H1 (cell line): ENCODE data around the gene CPM. TPM values are rescaled to one million over a fixed set of nuclear protein-coding genes. Genes with fewer than 3 reads are reported as not detected.

Experiments used
- CTCF ChIA-PET: fragments of 300-600 bp; sonication (Branson Sonifier 250); formaldehyde crosslinking; loops from one replicate; lab custom pipeline; 2021; ENCODE audit not compliant: partially characterized antibody; lab: Charles Lee
- POLR2A ChIA-PET: fragments of 300-600 bp; sonication (Branson Sonifier 250); formaldehyde crosslinking; loops from one replicate; lab custom pipeline; 2021; ENCODE audit warnings: inconsistent platforms; ENCODE audit not compliant: partially characterized antibody; lab: Charles Lee
- DNase-seq, 2 experiments: peaks; one replicate each; pipeline versions ENCODE4 v3.0.0 to v3.0.0-alpha.2; 2010 to 2022; ENCODE audit warnings: low spot score in 2 of 2, low read depth in 1 of 2, mixed read lengths in 1 of 2
- FAIRE-seq: peaks from 2 replicates; lab custom pipeline; 2011; peaks lifted over from hg19 to GRCh38; lab: Jason Lieb, UNC
- H2AFZ ChIP-seq: 2 replicates; pipeline ENCODE4 v1.8.1; 2012; ENCODE audit warnings: low read length, inconsistent platforms
- H2AK5ac ChIP-seq: 2 replicates; pipeline ENCODE4 v1.6.1; 2013; ENCODE audit warnings: low read depth, low read length
- H2BK120ac ChIP-seq: replicated peaks from 2 replicates; pipeline ENCODE3; 2013; ENCODE audit warnings: low read depth, low read length, inconsistent platforms
- H2BK12ac ChIP-seq: 2 replicates; pipeline ENCODE4 v1.6.1; 2013; ENCODE audit warnings: low read depth, low read length
- H2BK15ac ChIP-seq: 2 replicates; pipeline ENCODE4 v1.6.1; 2013; ENCODE audit warnings: low read length
- H2BK20ac ChIP-seq: 2 replicates; pipeline ENCODE4 v1.6.1; 2013; ENCODE audit warnings: low read length
- H2BK5ac ChIP-seq: 2 replicates; pipeline ENCODE4 v1.6.1; 2013; ENCODE audit warnings: low read depth, low read length
- H3K14ac ChIP-seq: 2 replicates; pipeline ENCODE4 v1.6.1; 2013; ENCODE audit warnings: inconsistent platforms; ENCODE audit not compliant: insufficient read length
- H3K18ac ChIP-seq: 2 replicates; pipeline ENCODE4 v1.6.1; 2013; ENCODE audit warnings: low read length; ENCODE audit errors: extremely low read depth
- H3K23ac ChIP-seq: 2 replicates; pipeline ENCODE4 v1.6.1; 2013; ENCODE audit warnings: inconsistent platforms; ENCODE audit not compliant: insufficient read length
- H3K23me2 ChIP-seq: 2 replicates; pipeline ENCODE4 v1.6.1; 2013; ENCODE audit warnings: low read depth, low read length
- H3K27ac ChIP-seq: 2 replicates; pipeline ENCODE4 v1.6.1; 2011; ENCODE audit warnings: low read depth, low read length, inconsistent platforms
- H3K27me3 ChIP-seq, 4 experiments: replicated peaks in 1 of 4; 1 replicate in 1 of 4; 2 replicates in 3 of 4; pipeline versions ENCODE4 v1.6.1 to v1.8.1; 2011 to 2013; ENCODE audit warnings: low read length in 3 of 4, mild to moderate bottlenecking in 3 of 4, inconsistent platforms in 2 of 4, mixed read lengths in 2 of 4, moderate library complexity in 1 of 4; ENCODE audit not compliant: control insufficient read depth in 3 of 4, insufficient read depth in 3 of 4; ENCODE audit errors: extremely low read depth in 1 of 4
- H3K36me3 ChIP-seq, 4 experiments: 2 replicates each; pipeline versions ENCODE4 v1.6.1 to v1.8.1; 2011 to 2013; ENCODE audit warnings: mild to moderate bottlenecking in 4 of 4, low read length in 3 of 4, moderate library complexity in 2 of 4, control low read depth in 1 of 4, inconsistent platforms in 1 of 4; ENCODE audit not compliant: insufficient read depth in 4 of 4, control insufficient read depth in 2 of 4
- H3K4ac ChIP-seq: replicated peaks from 2 replicates; pipeline ENCODE3; 2013; ENCODE audit warnings: low read length, low read depth, mixed read lengths, inconsistent platforms; ENCODE audit not compliant: insufficient read length
- H3K4me1 ChIP-seq, 4 experiments: replicated peaks in 1 of 4; 1 replicate in 1 of 4; 2 replicates in 3 of 4; pipeline versions ENCODE4 v1.6.1 to v1.8.1; 2011 to 2013; ENCODE audit warnings: low read length in 3 of 4, inconsistent platforms in 2 of 4, mixed read lengths in 1 of 4; ENCODE audit not compliant: insufficient read depth in 4 of 4, control insufficient read depth in 3 of 4
- H3K4me2 ChIP-seq, 2 experiments: 2 replicates each; pipeline versions ENCODE4 v1.6.1 to v1.8.1; 2011 to 2013; ENCODE audit warnings: low read depth in 2 of 2, low read length in 2 of 2, control low read depth in 1 of 2, inconsistent platforms in 1 of 2, mild to moderate bottlenecking in 1 of 2; ENCODE audit not compliant: insufficient read depth in 1 of 2
- H3K4me3 ChIP-seq, 4 experiments: fragments of 200-600, 300-600 bp in 1 of 4; sonication (generic), shearing (Covaris generic), sonication (Bioruptor Twin) in 1 of 4; 2 replicates each; pipeline versions ENCODE4 v1.5.1 to v1.8.1; 2011 to 2016; ENCODE audit warnings: low read length in 4 of 4, low read depth in 3 of 4, control low read depth in 2 of 4, inconsistent platforms in 2 of 4, mild to moderate bottlenecking in 2 of 4, mixed read lengths in 1 of 4, moderate library complexity in 1 of 4; ENCODE audit not compliant: insufficient read depth in 2 of 4; ENCODE audit errors: extremely low read depth in 1 of 4
- H3K56ac ChIP-seq: replicated peaks from 2 replicates; pipeline ENCODE3; 2013; ENCODE audit warnings: low read depth, mild to moderate bottlenecking, mixed read lengths, low read length, inconsistent platforms; ENCODE audit not compliant: insufficient read length
- H3K79me1 ChIP-seq: 2 replicates; pipeline ENCODE4 v1.6.1; 2013; ENCODE audit warnings: low read depth, low read length, control low read depth
- H3K79me2 ChIP-seq, 2 experiments: 2 replicates each; pipeline versions ENCODE4 v1.6.1 to v1.8.1; 2012 to 2013; ENCODE audit warnings: low read length in 2 of 2, mild to moderate bottlenecking in 2 of 2, inconsistent platforms in 1 of 2; ENCODE audit not compliant: insufficient read depth in 2 of 2, control insufficient read depth in 1 of 2
- H3K9ac ChIP-seq, 4 experiments: replicated peaks in 1 of 4; 1 replicate in 1 of 4; 2 replicates in 3 of 4; pipeline versions ENCODE4 v1.6.1 to v1.8.1; 2011 to 2013; ENCODE audit warnings: low read depth in 3 of 4, low read length in 3 of 4, control low read depth in 2 of 4, mild to moderate bottlenecking in 2 of 4, moderate library complexity in 2 of 4, inconsistent platforms in 1 of 4; ENCODE audit errors: extremely low read depth in 1 of 4
- H3K9me3 ChIP-seq, 2 experiments: 2 replicates each; pipeline versions ENCODE4 v1.6.1 to v1.8.1; 2012 to 2013; ENCODE audit warnings: mild to moderate bottlenecking in 2 of 2, moderate library complexity in 2 of 2, control low read depth in 1 of 2, inconsistent platforms in 1 of 2, low read depth in 1 of 2, low read length in 1 of 2, mixed read lengths in 1 of 2; ENCODE audit not compliant: insufficient read depth in 2 of 2
- H4K20me1 ChIP-seq, 2 experiments: replicated peaks in 1 of 2; 2 replicates each; pipeline versions ENCODE3 to v1.8.1; 2011 to 2013; ENCODE audit warnings: inconsistent platforms in 2 of 2, low read length in 2 of 2, mild to moderate bottlenecking in 1 of 2; ENCODE audit not compliant: insufficient read depth in 2 of 2, control insufficient read depth in 1 of 2
- H4K5ac ChIP-seq: 2 replicates; pipeline ENCODE4 v1.6.1; 2013; ENCODE audit warnings: low read length, low read depth, mixed read lengths, inconsistent platforms; ENCODE audit not compliant: insufficient read length
- H4K8ac ChIP-seq: 2 replicates; pipeline ENCODE4 v1.8.0; 2013; ENCODE audit warnings: mild to moderate bottlenecking, moderate library complexity, low read length, inconsistent platforms; ENCODE audit not compliant: insufficient read depth; ENCODE audit errors: extremely low read depth
- H4K91ac ChIP-seq: replicated peaks from 2 replicates; pipeline ENCODE3; 2013; ENCODE audit warnings: low read length, mixed read lengths, inconsistent platforms; ENCODE audit not compliant: insufficient read length
- ASH2L ChIP-seq: fragments of 200-600, 300-600 bp; sonication (generic); IDR thresholded peaks from one replicate; pipeline ENCODE4 v1.7.1; 2017; ENCODE audit warnings: low read length
- BRCA1 ChIP-seq: IDR thresholded peaks from 2 replicates; pipeline ENCODE4 v1.6.1; 2012; ENCODE audit warnings: low read depth, low read length, improper control_type of control experiment
- CHD2 ChIP-seq: IDR thresholded peaks from 2 replicates; pipeline ENCODE4 v1.6.1; 2012; ENCODE audit warnings: low read length, improper control_type of control experiment
- CREB1 ChIP-seq: IDR thresholded peaks from 2 replicates; pipeline ENCODE4 v1.6.1; 2012; ENCODE audit warnings: inconsistent platforms
- EGR1 ChIP-seq: IDR thresholded peaks from 2 replicates; pipeline ENCODE4 v1.6.1; 2011; ENCODE audit warnings: low read depth, low read length, borderline replicate concordance
- EZH2 ChIP-seq: fragments of 200-600 bp; sonication (generic); IDR thresholded peaks from 2 replicates; pipeline ENCODE4 v1.7.1; 2012; ENCODE audit warnings: low read depth, mild to moderate bottlenecking, moderate library complexity, low read length, inconsistent platforms; ENCODE audit not compliant: severe bottlenecking
- NRF1 ChIP-seq: IDR thresholded peaks from 2 replicates; pipeline ENCODE4 v1.6.1; 2011; ENCODE audit warnings: mild to moderate bottlenecking, low read depth, low read length, improper control_type of control experiment
- PHF8 ChIP-seq: fragments of 200-600 bp; sonication (generic); conservative IDR thresholded peaks from 2 replicates; pipeline ENCODE4 v1.7.1; 2012; ENCODE audit warnings: low read depth, mild to moderate bottlenecking, inconsistent platforms, low read length, moderate library complexity
- RXRA ChIP-seq: IDR thresholded peaks from 2 replicates; pipeline ENCODE4 v1.6.1; 2011; ENCODE audit warnings: low read depth, mild to moderate bottlenecking, low read length, moderate library complexity; ENCODE audit not compliant: insufficient read depth
- SIX5 ChIP-seq: IDR thresholded peaks from 2 replicates; pipeline ENCODE4 v1.6.1; 2011; ENCODE audit warnings: mild to moderate bottlenecking, low read depth, low read length
- SRF ChIP-seq: IDR thresholded peaks from 2 replicates; pipeline ENCODE4 v1.6.1; 2011; ENCODE audit warnings: mild to moderate bottlenecking, low read depth, low read length, moderate library complexity
- TAF1 ChIP-seq: IDR thresholded peaks from 2 replicates; pipeline ENCODE4 v1.6.1; 2011; ENCODE audit warnings: mild to moderate bottlenecking, low read depth, low read length
- YY1 ChIP-seq: IDR thresholded peaks from 2 replicates; pipeline ENCODE4 v1.6.1; 2011; ENCODE audit warnings: low read depth, mild to moderate bottlenecking, low read length
- WGBS, 2 experiments: shearing (Covaris generic) in 1 of 2; methylation state at CpG; one replicate each; pipeline versions ENCODE4 v1.1.6 to v1.1.7; 2013 to 2015; ENCODE audit warnings: low lambda C conversion rate in 2 of 2, mixed read lengths in 2 of 2, inconsistent platforms in 1 of 2, low coverage in 1 of 2, missing lambda C conversion rate in 1 of 2; ENCODE audit not compliant: insufficient replicate concordance in 2 of 2, insufficient coverage in 1 of 2, insufficient read length in 1 of 2; ENCODE audit errors: extremely low coverage in 1 of 2, missing lambda C conversion rate in 1 of 2; 5-methylcytosine and 5-hydroxymethylcytosine counted together
- polyA plus RNA-seq, 7 experiments: library from polyadenylated mRNA; depleted of rRNA in 3 of 7; stranded (reverse) in 5 of 7; unstranded in 2 of 7; fragments of >200 nt in 5 of 7; fragments of 200-250 nt in 2 of 7; gene quantifications; 1 replicate in 5 of 7; 2 replicates in 1 of 7; 4 replicates in 1 of 7; pipeline versions ENCODE4 v1.2.1 to v1.2.3, GENCODE V29; 2011 to 2013; ENCODE audit warnings: missing spikeins in 2 of 7, mixed read lengths in 2 of 7
- total RNA-seq: library from RNA; stranded (reverse); fragmentation: NEBNext Ultra II Directional; extraction: Animal tissue kit (Norgen Biotek cat#: 25700); gene quantifications from 2 replicates; pipeline ENCODE4 v1.2.1, GENCODE V29; 2021

The CPM gene
- total and polyA plus RNA-seq, 2 of the 8 experiments (the other 6 are each of a cell fraction or from before 2014, with no cell fraction given), result 0.33 to 3.1 TPM

- no peak overlapping the region for H2BK120ac ChIP-seq
- no peaks in the 10 kb centered on the region for H3K79me1 ChIP-seq
- H3K9me3 ChIP-seq, result no peaks in the 10 kb centered on the region
- no peak overlapping the region for H3K4me3 ChIP-seq
- H3K18ac ChIP-seq, result no peak overlapping the region
- no peak overlapping the region for H4K8ac ChIP-seq
- no peak overlapping the region for H2BK20ac ChIP-seq
- H3K56ac ChIP-seq, result no peak overlapping the region
- CTCF ChIA-PET, result no interaction called here
- H4K5ac ChIP-seq, result no peak overlapping the region
- no peak overlapping the region for H3K23ac ChIP-seq
- H2AK5ac ChIP-seq, result no peak overlapping the region
- no peak overlapping the region for H4K91ac ChIP-seq
- no peaks in the 10 kb centered on the region; a peak in 1 of 7 replicates for H3K27me3 ChIP-seq
- no peak overlapping the region for H2AFZ ChIP-seq
- no peak overlapping the region for H2BK12ac ChIP-seq
- H3K4ac ChIP-seq, result no peak overlapping the region
- H4K20me1 ChIP-seq, result no peaks in the 10 kb centered on the region
- no peak overlapping the region for H3K27ac ChIP-seq
- H3K4me2 ChIP-seq, result no peak overlapping the region
- H3K79me2 ChIP-seq, result no peaks in the 10 kb centered on the region
- POLR2A ChIA-PET, result no interaction called here
- H3K9ac ChIP-seq, result no peak overlapping the region
- DNase-seq, result no peak
- WGBS, 2 experiments, result 86% methylated on average over 4 of the region's 4 CpGs; no CpG with 5 or more reads in 1 of the 2 experiments
- FAIRE-seq, result no peak
- H2BK5ac ChIP-seq, result no peak overlapping the region
- no peaks in the 10 kb centered on the region for H3K36me3 ChIP-seq
- no peak overlapping the region for H3K14ac ChIP-seq
- H3K23me2 ChIP-seq, result no peaks in the 10 kb centered on the region
- H3K4me1 ChIP-seq, result no peaks in the 10 kb centered on the region
- H2BK15ac ChIP-seq, result no peak overlapping the region
- TF ChIP-seq RXRA (no peak), BRCA1 (no peak), EZH2 (no peak), YY1 (no peak), CHD2 (no peak), TAF1 (no peak), EGR1 (no peak), SIX5 (no peak), ASH2L (no peak), PHF8 (no peak), NRF1 (no peak), SRF (no peak), CREB1 (no peak)
Observed at GRCh38 chr12:68904351-68904962, 28.5 kb downstream of the CPM start.
